ENCODE results near the gene KRAS.

The KRAS gene

GRCh38 chr12:25254271-25254880 is 3.6 kb upstream of the KRAS start:
- no peak for DNase-seq

- DNase-seq: no peak
Measured at GRCh38 chr12:25253371-25254068, 2.8 kb upstream of the KRAS start.

GRCh38 chr12:25252946-25253345 is 2.2 kb upstream of the KRAS start:
- DNase-seq: no peak

GRCh38 chr12:25251769-25252168 is 1.0 kb upstream of the KRAS start:
- no peak for DNase-seq

GRCh38 chr12:25249931-25250738 is 594 bp downstream of the KRAS start:
- DNase-seq: no peak

- DNase-seq: no peak
Measured at GRCh38 chr12:25248732-25249131, 2.0 kb downstream of the KRAS start.

- no peak for DNase-seq
Measured at GRCh38 chr12:25248137-25248536, 2.6 kb downstream of the KRAS start.

- DNase-seq: no peak
Measured at GRCh38 chr12:25245491-25245890, 5.2 kb downstream of the KRAS start.

- no peak for DNase-seq
Measured at GRCh38 chr12:25243680-25243990, 7.1 kb downstream of the KRAS start.

- no peak for DNase-seq
Measured at GRCh38 chr12:25242981-25243679, 7.6 kb downstream of the KRAS start.

GRCh38 chr12:25241167-25242020 is 9.3 kb downstream of the KRAS start:
- no peak for DNase-seq

GRCh38 chr12:25236626-25237025 is 14.1 kb downstream of the KRAS start:
- DNase-seq: no peak

GRCh38 chr12:25236190-25236589 is 14.5 kb downstream of the KRAS start:
- no peak for DNase-seq

GRCh38 chr12:25213338-25213737 is 37.4 kb downstream of the KRAS start:
- DNase-seq: no peak

- DNase-seq: no peak
Measured at GRCh38 chr12:25208554-25208953, 42.2 kb downstream of the KRAS start.

- DNase-seq: no peak
Measured at GRCh38 chr12:25207846-25208245, 42.9 kb downstream of the KRAS start.

GRCh38 chr12:25207411-25207810 is 43.3 kb downstream of the KRAS start:
- DNase-seq: no peak

GRCh38 chr12:25202137-25202536 is 48.6 kb downstream of the KRAS start:
- no peak for DNase-seq

GRCh38 chr12:25200703-25201102 is 50.0 kb downstream of the KRAS start:
- no peak for DNase-seq

- DNase-seq: no peak
Measured at GRCh38 chr12:25197608-25198007, 53.1 kb downstream of the KRAS start.

GRCh38 chr12:25195056-25195971 is 55.4 kb downstream of the KRAS start, which contains the start of the genes DNAI7 and ETFRF1:
TSS of gene DNAI7 (minus strand) at chr12:25195160. CDS start at chr12:25195078, 82 bp downstream.
TSS of gene ETFRF1 (plus strand) at chr12:25195237. CDS start at chr12:25203957, 8,720 bp downstream.
- peak; percentile 92 for DNase-seq
